PFSK-1 (cell line): ENCODE measurements around the gene SLC19A1.

Experiments used
- FOXP2 ChIP-seq: optimal IDR thresholded peaks from 2 replicates; pipeline ENCODE3; 2011; ENCODE audit warnings: borderline replicate concordance, control low read depth, inconsistent platforms; ENCODE audit not compliant: insufficient read depth; ENCODE audit errors: extremely low read length, extremely low read depth
- POLR2AphosphoS5 ChIP-seq: IDR thresholded peaks from 2 replicates; pipeline ENCODE4 v1.6.1; 2012; ENCODE audit warnings: low read depth, mild to moderate bottlenecking, control low read depth, low read length, moderate library complexity
- REST ChIP-seq, 2 experiments: IDR thresholded peaks; 2 replicates each; pipeline versions ENCODE4 v1.6.1 to v1.8.0; 2011 to 2012; ENCODE audit warnings: low read depth in 2 of 2, low read length in 2 of 2, control low read depth in 1 of 2, inconsistent platforms in 1 of 2, mild to moderate bottlenecking in 1 of 2, moderate library complexity in 1 of 2; ENCODE audit not compliant: insufficient read depth in 1 of 2
- SIN3A ChIP-seq: IDR thresholded peaks from 2 replicates; pipeline ENCODE4 v1.6.1; 2012; ENCODE audit warnings: mild to moderate bottlenecking, low read length, moderate library complexity, borderline replicate concordance; ENCODE audit not compliant: insufficient read depth
- TAF1 ChIP-seq: IDR thresholded peaks from 2 replicates; pipeline ENCODE4 v1.6.1; 2012; ENCODE audit warnings: low read length, control low read depth, borderline replicate concordance; ENCODE audit not compliant: insufficient read depth

The SLC19A1 gene

GRCh38 chr21:45504516-45505415, 37.5 kb downstream of the SLC19A1 start:
- TF ChIP-seq FOXP2 (no peak), POLR2AphosphoS5 (no peak), SIN3A (no peak), TAF1 (no peak), REST (IDR thresholded peaks at IDR 0.05; ENCODE audit: insufficient read depth in 1 of 2, low read depth in 2 of 2, low read length in 2 of 2) (no peak)

- TF ChIP-seq REST (IDR thresholded peaks at IDR 0.05; ENCODE audit: insufficient read depth in 1 of 2, low read depth in 2 of 2, low read length in 2 of 2) (no peak), TAF1 (no peak), SIN3A (no peak), FOXP2 (no peak), POLR2AphosphoS5 (no peak)
Measured at GRCh38 chr21:45504021-45504515, 38.2 kb downstream of the SLC19A1 start.

- TF ChIP-seq POLR2AphosphoS5 = no peak
- no peak for TF ChIP-seq REST (IDR thresholded peaks at IDR 0.05; ENCODE audit: insufficient read depth in 1 of 2, low read depth in 2 of 2, low read length in 2 of 2)
- no peak for TF ChIP-seq SIN3A
- TF ChIP-seq TAF1 = no peak
- TF ChIP-seq FOXP2 = no peak
Measured at GRCh38 chr21:45502600-45502999, 39.6 kb downstream of the SLC19A1 start.

GRCh38 chr21:45502006-45502345, 40.3 kb downstream of the SLC19A1 start:
- TF ChIP-seq TAF1 (no peak), FOXP2 (no peak), SIN3A (no peak), POLR2AphosphoS5 (no peak), REST (IDR thresholded peaks at IDR 0.05; ENCODE audit: insufficient read depth in 1 of 2, low read depth in 2 of 2, low read length in 2 of 2) (no peak)
